ENCODE data around the gene FAM13C.

- TF ChIP-seq POLR2A (IDR thresholded peaks at IDR 0.05): no peak
- no peak for TF ChIP-seq CTCF (IDR thresholded peaks at IDR 0.05)
These were observed 72.5 kb downstream of the FAM13C start for GRCh38 chr10:59289853-59290252.
